COLO829 (cell line): ENCODE measurements around the gene RAG2.
"Not testable (repeated sequence)": the region's sequence is repeated elsewhere in the genome, so short reads cannot be mapped to it uniquely, and the experiment has no call there.

ENCODE experiments used
- DNase-seq: peaks from one replicate; pipeline ENCODE4 v3.0.0; 2012; ENCODE audit warnings: low spot score

RAG2 gene

DNA sequence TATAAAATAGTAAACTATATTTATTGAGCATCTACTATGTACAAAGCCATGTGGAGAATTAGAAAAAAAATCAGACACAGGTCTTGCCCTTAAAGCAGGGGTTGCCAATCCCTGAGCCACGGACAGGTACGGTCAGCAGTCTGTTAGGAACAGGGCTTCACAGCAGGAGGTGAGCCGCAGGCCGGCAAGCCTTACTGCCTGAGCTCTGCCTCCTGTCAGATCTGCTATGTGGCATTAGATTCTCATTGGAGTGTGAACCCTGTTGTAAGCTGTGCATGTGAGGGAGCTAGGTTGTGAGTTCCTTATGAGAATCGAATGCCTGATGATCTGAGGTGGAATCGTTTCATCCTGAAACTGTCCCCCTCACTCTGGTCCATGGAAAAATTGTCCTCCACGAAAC is 2.1 kb upstream of the RAG2 start:
- DNase-seq = no peak

DNA sequence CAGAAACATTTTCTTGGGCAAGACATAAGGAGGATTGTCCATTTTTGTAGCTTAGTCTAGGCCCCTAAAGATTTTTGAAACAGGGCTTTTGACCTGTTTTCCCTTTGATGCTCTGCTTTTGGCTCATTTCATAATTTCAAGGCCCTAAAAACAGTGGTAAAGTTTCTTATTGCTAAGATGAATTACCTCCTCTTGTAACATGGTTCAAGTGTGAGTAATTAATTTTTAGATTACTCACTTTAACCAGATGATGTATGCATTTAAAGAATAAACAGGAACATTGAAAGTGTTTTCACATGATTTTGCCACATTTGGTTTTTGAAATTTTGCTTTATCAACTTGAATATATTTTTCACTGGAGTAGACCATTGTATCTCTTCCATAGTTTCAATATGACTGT is 1.2 kb downstream of the RAG2 start:
- DNase-seq = no peak

DNA sequence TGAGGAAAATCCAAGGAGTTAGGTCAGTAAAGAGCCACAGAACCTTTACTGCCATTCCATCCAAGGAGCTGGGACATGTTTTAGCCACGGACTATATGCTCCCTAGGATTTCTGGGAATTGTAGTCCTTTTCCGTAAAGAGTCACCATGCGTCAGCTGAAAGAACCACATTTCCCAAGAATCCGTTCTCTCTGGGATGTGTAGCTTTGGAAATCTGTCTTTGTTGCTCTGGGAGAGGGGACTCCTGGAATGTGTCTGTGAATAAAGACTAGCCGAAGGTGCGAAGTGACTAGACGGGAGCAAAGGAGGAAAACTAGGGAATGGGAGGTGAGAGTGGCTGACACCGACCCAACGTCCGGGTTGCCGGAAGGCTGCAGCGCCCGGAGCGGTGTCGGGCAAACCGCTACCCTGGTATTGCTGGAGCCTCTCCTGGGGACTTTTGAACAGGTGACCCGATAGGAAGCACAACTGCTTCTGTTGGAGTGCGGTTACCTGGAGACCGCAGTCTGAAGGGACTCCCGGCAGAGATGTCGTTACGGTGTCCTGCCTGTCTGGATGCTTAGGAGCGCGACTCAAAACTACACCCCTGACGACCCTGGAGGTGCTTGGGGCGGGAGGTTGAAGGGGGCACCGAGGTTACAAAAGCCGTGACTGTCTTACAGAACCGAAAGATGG is 3.6 kb downstream of the RAG2 start, which contains the start of gene IFTAP:
Gene IFTAP, plus strand, starts transcription at position 187 of the 674 bp plus-strand sequence. CDS start 15,602 bp downstream, outside the sequence.
- DNase-seq = peak; percentile 94

DNA sequence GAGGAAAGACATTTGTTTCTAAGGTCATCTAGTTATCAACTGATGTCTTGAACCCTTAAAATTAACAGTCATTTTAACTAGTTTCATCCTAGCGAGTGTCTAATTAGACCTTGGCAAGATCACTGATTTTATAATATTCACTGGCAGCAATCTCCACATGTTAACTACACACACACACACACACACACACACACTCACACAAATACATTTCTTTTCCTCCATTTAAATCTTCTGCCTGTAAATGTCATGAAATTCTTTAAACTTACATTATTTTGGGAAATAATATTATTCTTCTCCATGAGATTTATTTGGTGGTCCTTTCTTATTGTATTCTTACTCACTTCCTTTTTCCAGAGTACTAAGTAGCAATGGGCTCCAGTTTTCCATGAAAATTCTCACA is 6.6 kb downstream of the RAG2 start:
- no peak for DNase-seq

DNA sequence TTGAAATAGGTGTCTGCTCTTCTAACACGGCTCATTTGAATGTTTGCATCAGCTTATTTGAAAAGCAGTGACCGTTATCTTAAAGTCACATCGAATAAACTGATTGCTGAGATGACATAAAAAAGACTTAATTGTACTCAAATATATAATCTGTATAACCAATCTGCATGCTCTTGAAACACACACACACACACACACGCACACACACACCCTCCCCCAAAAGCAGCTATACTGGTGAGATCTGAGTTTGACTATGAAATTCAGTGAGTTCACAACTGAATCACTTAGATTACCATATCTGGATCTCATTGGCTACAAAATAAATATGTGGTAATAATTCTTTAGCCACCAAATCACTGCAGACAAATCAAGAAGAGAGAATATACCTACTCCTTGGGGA is 7.5 kb downstream of the RAG2 start:
- no peak for DNase-seq

DNA sequence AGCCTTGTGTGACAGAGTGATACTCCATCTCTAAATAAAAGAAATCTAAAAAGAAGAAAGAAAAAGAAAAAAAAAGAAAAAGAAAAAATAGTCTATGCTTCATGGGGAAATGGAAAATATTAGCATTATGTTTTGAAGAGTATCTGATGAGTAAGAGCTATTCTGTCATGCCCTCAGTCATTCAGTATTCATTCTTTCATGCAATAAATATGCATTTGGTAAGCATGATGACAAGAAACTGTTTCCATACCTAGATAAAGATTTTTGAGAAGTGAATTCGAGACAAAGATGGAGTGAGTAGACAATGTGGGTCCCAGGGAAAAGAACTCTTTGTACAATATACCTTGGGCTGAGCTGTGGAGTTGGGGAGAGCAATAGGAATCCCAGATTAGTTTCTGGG is 9.9 kb downstream of the RAG2 start:
- no peak for DNase-seq

DNA sequence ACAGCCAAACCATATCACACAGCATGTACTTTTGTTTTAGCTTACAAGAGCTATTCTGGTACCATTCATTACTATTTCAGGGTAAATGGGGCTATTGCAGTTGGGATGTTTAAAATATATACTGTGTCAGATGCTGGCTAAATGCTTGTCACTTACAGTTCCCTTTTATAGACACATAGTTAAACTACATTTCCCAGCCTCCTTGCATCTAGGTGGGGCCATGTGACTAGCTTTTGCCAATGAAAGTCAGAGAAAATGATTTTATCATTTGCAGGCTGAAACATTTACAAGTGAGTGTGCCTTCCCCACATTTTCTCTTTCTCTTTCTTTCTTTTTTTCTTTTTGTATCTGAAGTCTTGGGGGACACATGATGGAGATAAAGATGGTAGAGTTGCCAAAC is 11.5 kb downstream of the RAG2 start:
- DNase-seq = no peak

DNA sequence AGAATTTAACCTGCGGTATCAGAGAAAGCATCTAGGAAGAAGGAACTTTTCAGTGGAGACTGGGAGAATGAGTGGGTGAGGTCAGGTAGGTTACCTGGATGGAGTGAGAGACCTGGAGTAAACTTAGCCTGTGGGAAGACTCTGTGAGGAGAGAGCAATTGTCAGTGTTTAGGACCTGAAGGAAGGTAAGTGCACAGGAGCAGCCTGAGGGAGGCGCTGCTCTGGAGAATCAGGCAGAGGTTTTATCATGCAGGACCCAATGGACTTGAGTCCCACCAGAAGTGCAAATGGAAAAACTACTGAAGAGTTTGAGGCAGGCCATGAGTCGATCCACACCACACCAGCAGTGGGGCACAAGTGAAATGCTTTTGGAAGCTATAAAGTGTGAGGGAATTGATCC is 14.4 kb downstream of the RAG2 start:
- no peak for DNase-seq

DNA sequence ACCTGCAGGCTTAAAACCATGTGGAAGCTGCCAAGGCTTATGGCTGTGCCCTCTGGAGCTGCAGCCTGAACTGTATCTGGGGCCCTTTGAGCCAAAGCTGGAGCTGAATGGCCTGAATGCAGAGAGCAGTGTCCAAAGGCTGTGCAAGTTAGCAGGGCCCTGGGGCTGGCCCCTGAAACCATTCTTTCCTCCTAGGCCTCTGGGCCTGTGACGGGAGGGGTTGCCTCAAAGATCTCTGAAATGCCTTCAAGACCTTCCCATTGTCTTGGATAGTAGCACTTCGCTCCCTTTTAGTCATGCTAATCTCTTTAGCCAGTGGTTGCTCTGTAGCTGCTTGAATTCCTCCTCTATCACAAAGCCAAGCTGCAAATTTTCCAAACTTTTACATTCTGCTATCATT is 16.5 kb downstream of the RAG2 start:
- DNase-seq = no peak

DNA sequence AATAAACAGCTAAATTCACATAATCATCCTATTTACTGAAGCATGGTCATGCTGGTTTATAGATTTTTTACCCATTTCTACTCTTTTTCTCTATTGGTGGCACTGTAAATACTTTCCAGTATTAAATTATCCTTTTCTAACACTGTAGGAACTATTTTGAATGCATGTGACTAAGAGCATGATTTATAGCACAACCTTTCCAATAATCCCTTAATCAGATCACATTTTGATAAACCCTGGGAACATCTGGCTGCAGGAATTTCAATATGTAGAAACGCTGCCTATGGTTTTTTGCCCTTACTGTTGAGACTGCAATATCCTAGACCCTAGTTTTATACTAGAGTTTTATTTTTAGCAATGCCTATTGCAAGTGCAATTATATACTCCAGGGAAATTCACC is 19.6 kb downstream of the RAG2 start:
- DNase-seq = no peak

DNA sequence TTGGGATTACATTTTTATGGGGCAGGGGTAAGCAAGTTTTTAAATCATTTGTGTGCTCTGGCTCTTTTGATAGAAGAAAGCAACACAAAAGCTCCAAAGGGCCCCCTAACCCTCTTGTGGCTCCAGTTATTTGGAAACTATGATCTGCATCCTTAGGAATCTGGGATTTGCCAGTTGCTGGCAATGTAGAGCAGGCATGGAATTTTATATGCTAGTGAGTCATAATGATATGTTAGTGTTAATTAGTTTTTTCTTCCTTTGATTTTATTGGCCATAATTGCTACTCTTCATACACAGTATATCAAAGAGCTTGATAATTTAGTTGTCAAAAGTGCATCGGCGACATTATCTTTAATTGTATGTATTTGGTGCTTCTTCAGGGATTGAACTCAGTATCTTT is 20.2 kb downstream of the RAG2 start:
- no peak for DNase-seq

DNA sequence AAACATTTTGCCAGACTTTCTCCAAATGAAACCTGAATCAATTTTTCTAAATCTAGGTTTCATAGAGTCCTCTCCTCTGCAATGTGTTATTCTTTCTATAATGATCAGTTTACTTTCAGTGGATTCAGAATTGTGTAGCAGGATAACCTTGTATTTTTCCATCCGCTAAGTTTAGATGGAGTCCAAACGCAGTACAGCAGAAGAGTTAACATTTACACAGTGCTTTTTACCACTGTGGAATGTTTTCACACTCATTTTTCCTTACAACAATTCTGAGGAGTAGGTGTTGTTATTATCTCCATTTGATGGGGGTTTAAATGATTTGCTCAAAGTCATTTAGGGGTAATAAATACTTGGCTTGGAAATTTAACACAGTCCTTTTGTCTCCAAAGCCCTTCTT is 20.7 kb downstream of the RAG2 start:
- DNase-seq = no peak

DNA sequence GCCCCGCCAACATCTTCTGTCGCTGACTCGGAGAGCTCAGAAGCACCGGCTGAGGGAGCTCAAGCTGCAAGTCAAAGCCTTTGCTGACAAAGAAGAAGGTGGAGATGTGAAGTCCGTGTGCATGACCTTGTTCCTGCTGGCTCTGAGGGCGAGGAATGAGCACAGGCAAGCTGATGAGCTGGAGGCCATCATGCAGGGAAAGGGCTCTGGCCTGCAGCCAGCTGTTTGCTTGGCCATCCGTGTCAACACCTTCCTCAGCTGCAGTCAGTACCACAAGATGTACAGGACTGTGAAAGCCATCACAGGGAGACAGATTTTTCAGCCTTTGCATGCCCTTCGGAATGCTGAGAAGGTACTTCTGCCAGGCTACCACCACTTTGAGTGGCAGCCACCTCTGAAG is 23.6 kb downstream of the RAG2 start:
- no peak for DNase-seq

DNA sequence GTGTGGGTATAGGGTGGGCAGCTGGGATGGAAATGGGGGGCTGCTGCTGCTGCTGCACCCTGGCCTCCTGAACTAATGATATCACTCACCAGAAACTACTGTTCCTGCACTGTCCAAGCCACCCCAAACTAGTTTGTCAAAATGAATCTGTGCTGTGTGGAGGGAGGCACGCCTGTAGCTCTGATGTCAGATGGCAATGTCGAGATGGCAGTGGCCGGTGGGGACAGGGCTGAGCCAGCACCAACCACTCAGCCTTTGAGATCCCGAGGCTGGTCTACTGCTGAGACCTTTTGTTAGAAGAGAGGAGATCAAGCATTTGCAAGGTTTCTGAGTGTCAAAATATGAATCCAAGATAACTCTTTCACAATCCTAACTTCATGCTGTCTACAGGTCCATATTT is 28.9 kb downstream of the RAG2 start:
- no peak for DNase-seq

DNA sequence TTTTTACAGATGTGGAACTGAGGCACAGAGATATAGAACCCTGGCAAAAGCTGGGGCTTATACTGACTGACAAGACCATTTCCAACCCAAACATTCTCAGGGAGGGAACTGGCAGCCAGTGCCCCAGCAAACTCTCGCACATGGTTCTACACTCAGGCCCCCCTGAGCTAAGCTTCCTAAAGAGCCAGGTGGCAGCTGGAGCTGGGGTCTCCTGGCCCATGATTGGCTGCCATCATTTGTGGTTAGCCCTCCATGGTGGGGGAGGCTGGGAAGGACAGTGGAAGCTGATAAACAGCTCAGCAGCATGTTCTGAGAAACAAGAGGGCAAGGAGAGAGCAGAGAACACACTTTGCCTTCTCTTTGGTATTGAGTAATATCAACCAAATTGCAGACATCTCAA is 30.3 kb downstream of the RAG2 start, which contains the start of gene RAG1:
Gene RAG1, plus strand, starts transcription at position 314 of the 400 bp plus-strand sequence. CDS start 5,298 bp downstream, outside the sequence.
- no peak for DNase-seq

DNA sequence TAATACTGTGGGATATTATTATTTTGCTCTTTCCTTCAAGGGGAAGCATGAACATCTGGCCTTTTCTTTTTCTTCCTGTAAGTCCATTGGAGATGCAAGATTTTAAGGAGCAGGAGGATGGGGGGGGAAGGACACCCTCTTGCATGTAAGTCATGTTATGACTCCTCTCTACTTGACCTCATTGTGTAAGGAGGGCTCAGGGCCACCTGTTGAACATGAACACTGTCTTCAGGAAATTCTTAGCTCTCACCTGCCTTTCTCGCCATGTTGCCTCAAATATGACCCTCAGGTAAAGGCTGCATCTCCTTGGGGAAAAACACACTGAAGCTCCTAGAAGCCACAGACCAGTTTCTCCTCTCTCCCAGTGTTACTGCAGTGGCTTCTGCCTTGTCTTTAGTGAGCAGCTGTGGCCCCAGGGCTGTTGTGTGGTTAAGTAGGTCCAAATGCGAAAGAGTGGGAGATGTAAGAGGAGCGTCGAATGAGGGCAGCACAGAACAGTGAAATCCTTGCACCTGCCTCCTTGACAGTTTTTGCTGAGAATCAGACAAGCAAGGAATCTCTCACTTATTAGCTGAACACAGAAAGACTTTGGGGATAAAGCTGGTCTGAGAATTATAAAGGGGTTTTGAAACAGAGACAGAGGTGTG is 31.5 kb downstream of the RAG2 start:
- no peak for DNase-seq

DNA sequence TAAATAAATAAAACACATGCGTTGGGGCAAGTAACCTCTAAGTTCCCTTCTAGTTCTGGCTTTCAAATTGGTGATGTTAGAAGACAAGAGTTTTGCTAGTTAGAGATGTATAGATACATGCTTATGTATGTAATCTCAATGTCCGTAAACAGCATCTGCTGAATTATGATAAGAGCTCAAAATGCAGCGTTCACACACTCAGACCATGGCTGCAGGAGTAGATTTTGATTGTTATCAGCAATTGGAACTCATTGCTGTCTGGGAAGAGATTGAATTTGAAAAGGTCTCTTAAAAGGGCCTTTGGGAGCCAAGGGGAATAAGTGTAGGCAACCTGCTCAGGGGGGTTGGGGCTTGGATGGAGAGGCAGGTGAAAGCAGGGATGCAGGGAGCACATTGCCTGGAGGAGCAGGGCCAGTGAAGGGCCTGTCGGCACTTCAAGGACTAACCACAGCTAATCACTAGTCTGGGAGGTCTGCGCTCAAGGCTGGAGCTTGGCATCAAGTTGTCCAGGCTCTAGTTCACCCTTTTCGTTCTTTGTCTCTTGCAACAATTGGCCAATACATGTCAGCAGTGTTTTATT is 32.9 kb downstream of the RAG2 start:
- DNase-seq = no peak

DNA sequence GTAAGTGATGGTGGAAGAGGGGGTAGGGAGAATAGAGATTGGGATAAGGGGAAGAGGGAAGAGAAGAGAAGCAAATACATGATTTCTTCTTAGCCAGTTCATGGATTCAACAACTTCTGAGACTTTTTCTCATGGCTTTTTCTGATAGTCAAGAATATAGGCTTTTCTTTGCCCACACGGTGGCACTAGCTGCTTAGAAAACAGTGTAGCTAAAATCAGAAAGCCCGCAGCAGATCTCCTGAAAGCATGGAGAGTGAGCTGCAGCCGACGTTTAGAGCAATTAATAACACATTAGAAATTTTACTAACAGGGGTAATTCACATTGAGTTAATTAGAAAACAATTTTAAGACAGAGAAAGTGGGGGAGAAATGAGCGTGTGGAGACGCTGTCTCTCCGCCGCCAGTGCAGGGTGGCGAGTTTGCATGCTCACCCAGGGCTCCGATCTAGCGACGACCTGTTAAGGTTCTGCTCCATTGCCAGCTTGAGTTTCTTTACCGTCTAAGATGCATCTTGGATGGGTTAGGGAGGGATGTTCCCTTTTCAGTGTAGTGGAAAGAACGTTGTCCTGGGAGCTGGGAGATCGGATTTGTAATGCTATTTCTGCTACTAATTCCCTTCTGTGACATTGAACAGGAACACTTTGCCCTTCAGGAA is 33.5 kb downstream of the RAG2 start:
- peak; percentile 54 for DNase-seq

DNA sequence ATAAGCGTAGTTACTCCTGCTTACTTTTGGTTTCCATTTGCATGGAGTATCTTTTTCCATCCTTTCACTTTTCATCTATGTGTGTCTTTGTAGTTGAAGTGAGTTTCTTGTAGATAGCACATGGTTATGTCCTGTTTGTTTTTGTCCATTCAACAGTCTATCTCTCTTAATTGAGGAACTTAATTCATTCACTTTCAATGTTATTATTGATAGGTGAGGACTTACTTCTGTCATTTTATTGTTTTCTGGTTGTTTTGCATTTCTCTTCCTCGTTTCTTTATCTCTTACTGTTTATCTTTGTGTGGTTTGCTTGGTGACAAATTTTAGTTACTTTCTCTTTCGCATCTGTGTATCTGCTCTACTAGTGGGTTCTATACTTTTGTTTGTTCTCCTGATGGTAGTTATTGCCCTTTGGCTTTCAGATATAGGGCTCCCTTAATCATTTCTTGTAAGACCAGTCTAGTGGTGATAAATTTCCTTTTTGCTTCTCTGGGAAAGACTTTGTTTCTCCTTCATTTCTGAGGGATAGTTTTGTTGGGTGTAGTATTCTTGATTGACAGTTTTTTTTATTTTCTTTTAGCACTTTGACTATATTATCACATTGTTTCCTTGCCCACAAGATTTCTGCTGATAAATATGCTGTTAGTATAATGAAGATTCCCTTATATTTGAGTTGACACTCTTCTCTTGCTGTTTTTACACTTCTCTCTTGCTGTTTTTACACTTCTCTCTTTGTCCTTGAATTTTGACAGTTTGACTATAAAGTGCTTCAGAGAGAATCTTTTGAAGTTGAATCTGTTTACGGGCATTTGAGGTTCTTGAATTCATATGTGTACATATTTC is 39.2 kb downstream of the RAG2 start:
- DNase-seq = no peak

DNA sequence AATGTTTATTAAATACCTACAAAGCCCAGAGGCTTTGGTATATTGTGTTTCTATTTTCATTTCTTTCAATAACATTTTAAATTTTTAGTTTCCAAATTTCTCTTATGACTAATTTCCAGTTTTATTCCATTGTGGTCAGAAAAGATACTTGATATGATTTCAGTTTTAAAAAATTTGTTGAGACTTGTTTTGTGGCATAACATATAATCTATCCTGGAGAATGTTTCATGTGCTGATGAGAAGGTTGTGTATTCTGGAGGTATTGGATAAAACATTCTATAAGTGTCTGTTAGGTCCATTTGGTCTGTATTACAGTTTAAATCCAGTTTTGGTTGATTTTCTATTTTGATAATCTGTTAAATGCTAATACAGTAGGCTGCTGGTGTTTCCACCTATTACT is 40.0 kb downstream of the RAG2 start:
- DNase-seq = no peak

DNA sequence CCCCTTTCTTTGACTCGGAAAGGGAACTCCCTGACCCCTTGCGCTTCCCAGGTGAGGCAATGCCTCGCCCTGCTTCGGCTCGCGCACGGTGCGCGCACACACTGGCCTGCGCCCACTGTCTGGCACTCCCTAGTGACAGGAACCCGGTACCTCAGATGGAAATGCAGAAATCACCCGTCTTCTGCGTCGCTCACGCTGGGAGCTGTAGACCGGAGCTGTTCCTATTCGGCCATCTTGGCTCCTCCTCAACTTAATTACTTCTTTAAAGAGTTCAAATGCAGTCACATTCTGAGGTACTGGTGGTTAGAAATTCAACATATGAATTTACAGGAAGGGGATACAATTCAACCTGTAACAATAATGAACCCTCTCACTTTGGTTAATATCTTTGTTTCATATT is 40.6 kb downstream of the RAG2 start:
- DNase-seq = not testable (repeated sequence)
